ENCODE measurements around the gene FDXACB1.
"Not testable (repeated sequence)": the region's sequence is repeated elsewhere in the genome, so short reads cannot be mapped to it uniquely, and the experiment has no call there.

Gene FDXACB1

GRCh38 chr11:111910676-111911562 lies 32.0 kb upstream of the FDXACB1 start:
- DNase-seq (ENCODE audit: low read depth in 2 of 2): no peak

- no peak for DNase-seq (ENCODE audit: low read depth in 2 of 2)
Measured at GRCh38 chr11:111909378-111909777, 30.4 kb upstream of the FDXACB1 start.

- no peak for DNase-seq (ENCODE audit: low read depth in 2 of 2)
Measured at GRCh38 chr11:111908639-111909305, 29.8 kb upstream of the FDXACB1 start.

GRCh38 chr11:111906680-111907079 lies 27.7 kb upstream of the FDXACB1 start:
- DNase-seq (ENCODE audit: low read depth in 2 of 2): no peak

DNA sequence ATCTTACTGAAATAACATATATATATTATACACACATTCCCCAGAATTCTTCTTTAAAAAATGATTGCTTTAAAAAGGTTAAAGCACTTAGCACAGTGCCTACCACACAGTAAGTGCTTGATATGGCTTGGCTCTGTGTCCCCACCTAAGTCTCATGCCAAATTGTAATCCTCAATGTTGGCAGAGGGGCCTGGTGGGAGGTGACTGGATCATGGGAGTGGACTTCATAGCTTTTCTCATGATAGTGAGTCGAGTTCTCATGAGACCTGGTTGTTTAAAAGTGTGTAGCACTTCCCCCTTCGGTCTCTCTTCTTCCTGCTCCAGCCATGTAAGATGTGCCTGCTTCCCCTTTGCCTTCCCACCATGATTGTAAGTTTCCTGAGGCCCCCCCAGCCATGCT lies 26.4 kb upstream of the FDXACB1 start:
- DNase-seq (ENCODE audit: low read depth in 2 of 2): peak in 1 of 2 experiments; percentile 18

GRCh38 chr11:111886844-111887243 lies 7.9 kb upstream of the FDXACB1 start:
- DNase-seq (ENCODE audit: low read depth in 2 of 2): no peak

GRCh38 chr11:111886032-111886431 lies 7.1 kb upstream of the FDXACB1 start:
- no peak for DNase-seq (ENCODE audit: low read depth in 2 of 2)

- DNase-seq (ENCODE audit: low read depth in 2 of 2): not testable (repeated sequence)
Measured at GRCh38 chr11:111885053-111885452, 6.1 kb upstream of the FDXACB1 start.

DNA sequence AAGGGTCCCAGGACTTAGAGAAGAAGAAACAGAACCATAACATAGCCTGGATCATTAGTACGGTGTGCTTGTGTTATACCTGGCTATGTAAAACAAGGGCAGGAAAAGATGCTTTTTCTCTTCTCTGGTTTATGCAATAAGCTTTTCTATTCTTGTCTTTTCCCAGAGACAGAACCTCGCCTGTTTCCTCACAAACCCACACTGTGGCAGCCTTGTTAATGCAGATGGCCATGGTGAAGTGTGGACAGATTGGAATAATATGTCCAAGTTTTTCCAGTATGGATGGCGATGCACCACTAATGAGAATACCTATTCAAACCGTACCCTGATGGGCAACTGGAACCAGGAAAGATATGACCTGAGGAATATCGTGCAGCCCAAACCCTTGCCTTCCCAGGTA lies 3.2 kb upstream of the FDXACB1 start:
- DNase-seq (ENCODE audit: low read depth in 2 of 2): no peak

GRCh38 chr11:111879637-111879960 lies 634 bp upstream of the FDXACB1 start:
- DNase-seq (ENCODE audit: low read depth in 2 of 2): no peak

DNA sequence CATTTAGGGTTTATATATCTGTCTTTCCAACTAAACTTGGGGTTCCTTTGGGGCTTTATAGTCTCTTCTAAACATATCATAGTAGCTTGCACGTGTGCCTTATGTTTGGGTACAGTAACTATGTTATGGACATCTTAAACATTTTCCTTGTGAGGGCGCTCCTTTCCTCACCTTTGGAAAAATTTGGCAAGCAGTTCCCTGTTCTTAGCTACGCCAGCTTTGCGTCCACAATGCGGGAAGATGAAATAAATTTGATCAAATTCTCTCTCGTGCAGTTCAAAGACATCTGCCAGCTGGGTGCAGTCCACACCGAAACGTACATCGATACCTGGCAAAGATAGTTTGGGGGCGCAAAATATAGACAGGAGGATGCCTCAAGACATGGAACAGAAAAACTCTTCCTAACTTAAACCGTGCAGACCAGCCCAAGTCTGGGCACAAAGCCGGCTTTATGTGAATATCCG lies 548 bp downstream of the FDXACB1 start:
- no peak for DNase-seq (ENCODE audit: low read depth in 2 of 2)

- DNase-seq (ENCODE audit: low read depth in 2 of 2): no peak
Measured at GRCh38 chr11:111871693-111872161, 7.2 kb downstream of the FDXACB1 start.

DNA sequence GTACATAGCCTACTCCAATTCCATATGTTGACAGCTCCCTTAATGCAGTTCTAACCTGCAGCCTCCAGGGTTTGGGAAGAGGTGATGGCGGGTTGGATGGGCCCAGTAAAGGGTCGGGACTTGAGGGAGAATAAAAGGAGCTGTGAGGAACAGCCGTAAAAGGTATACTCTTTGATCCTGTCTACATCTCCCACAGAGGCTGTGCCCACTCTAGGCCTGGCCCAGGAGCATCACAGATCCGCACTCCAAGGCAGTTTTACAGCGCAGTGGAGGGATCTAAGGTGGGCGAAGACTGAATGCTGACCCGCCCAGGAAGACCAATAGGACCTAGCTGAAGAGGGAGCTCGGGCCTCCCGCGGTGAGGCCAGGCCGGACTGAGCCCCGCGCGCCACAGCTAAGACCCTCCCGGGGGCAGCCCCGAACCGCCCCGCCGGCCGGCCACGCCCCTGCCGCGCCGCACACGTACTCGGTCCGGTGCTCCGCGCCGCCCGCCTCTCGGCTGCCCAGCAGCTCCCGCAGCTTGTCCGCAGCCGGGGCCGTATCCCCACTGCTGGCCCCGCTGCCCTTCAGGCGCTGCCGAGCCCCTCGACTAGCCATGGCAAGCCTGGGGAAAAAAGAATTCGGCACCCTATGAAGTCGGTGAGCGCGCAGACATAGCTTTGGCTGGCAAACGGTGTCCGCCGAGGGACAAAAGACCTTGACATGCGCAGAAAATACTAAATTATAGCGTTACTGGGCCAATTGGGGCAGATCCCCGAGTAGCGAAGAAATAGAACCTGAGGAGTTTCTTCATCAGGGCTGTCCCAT lies 7.9 kb downstream of the FDXACB1 start, which contains the start of gene ALG9:
TSS of gene ALG9 (minus strand) at position 696 of the 807 bp plus-strand sequence. CDS start at position 597, 99 bp downstream.
- DNase-seq (ENCODE audit: low read depth in 2 of 2): peak; percentile 65 to 71

DNA sequence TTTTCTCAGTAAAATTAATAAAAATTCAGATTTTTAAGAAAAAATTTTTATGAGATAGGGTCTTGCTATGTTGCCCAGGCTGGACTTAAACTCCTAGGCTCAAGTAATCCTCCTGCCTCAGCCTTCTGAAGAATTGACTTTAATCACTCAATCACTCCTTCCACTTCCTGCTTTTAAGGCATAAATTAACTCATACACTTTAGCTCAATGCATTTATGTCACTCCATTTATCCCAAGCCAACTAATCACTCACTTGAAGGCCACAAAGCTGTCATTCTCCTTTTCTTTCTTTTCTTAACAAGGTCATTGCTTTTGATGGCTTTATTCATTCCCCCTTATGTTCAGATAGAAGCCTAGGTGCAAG lies 8.5 kb downstream of the FDXACB1 start:
- DNase-seq (ENCODE audit: low read depth in 2 of 2): no peak

DNA sequence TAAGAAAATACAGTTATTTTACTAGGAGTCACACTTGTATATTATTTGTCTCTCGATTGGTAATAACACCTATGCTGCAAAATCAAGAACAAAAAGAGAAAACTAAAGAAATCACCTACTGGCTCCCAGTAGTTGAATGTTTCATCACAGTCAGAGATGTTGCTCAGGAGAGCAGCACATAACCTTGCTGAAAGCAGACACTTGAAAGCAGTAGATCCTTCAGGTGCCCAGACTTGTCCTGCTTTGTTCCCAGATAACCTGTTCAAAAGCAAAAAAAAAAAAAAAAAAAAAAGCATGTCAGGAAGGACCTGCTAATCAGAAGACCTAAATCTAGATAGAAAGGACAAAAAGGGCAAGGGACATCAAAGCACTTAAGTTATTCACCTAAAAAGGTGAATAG lies 8.9 kb downstream of the FDXACB1 start:
- DNase-seq (ENCODE audit: low read depth in 2 of 2): no peak

DNA sequence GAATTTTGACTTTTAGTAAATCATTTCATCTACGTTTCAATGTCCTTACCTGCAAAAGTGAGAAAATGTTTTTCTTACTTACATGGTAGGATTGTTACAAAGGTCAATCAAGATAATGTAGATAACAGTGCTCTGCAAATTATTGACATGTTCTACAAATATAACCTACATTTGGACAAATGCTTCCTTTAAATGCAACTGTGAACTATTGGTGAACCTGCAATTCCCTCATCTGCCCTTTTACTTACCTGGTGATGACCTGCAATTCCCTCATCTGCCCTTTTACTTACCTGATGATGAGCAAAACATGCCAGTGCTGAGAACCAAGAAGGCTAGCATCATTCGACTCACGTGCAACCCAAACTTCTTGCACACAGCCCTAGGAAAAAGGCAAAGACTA lies 18.7 kb downstream of the FDXACB1 start:
- no peak for DNase-seq (ENCODE audit: low read depth in 2 of 2)

GRCh38 chr11:111855506-111855905 lies 23.5 kb downstream of the FDXACB1 start:
- DNase-seq (ENCODE audit: low read depth in 2 of 2): no peak

DNA sequence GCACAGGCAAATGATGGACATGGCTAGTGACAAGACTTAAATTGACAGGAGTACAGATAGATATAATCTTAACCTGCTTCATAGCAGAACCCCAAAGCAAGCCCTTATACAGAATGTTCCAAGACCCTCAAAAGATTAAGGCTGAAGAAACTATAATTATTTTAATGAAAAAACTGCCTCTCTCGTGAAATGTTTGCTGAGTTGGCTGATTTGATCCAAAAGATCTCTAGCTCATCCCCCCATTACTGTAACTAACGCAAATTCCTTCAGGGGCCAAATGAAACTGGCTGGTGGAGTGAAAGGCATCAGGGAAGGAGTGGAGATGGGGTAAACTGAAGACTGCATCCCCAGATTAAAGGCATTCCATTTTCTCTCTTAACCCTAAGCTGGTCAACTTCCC lies 26.9 kb downstream of the FDXACB1 start:
- DNase-seq (ENCODE audit: low read depth in 2 of 2): no peak

DNA sequence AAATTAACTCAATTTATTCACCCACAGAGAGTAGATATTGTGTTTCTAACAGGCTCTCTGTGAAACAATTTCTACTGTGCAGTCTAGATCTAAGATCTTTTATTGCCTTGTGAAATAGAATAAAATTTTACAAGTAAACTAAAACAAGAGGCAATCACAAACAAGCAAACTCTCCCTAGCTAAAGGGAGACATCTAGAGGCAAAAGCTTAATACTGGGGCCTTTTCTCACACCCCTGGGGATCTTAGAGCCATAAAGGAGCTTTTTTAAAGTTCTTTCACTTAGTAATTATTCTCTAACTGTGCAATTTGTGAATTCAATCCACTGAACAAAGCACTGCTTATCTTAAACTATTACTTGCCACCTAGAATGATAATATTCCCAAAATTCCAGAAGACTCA lies 27.3 kb downstream of the FDXACB1 start:
- DNase-seq (ENCODE audit: low read depth in 2 of 2): no peak

- no peak for DNase-seq (ENCODE audit: low read depth in 2 of 2)
Measured at GRCh38 chr11:111851067-111851466, 27.9 kb downstream of the FDXACB1 start.

GRCh38 chr11:111849631-111850030 lies 29.3 kb downstream of the FDXACB1 start:
- no peak for DNase-seq (ENCODE audit: low read depth in 2 of 2)

- DNase-seq (ENCODE audit: low read depth in 2 of 2): peak in 1 of 2 experiments; percentile 28
Measured at GRCh38 chr11:111846636-111847035, 32.3 kb downstream of the FDXACB1 start.

Data from fibroblast of skin of left biceps (primary cell).